MM.1S (cell line): ENCODE data around the gene KLHL13.

Source experiments
- DNase-seq: peaks from one replicate; pipeline ENCODE4 v3.0.0-alpha.2; 2015
- H2AFZ ChIP-seq: fragments of 300-600 bp; sonication (generic); 2 replicates; pipeline ENCODE4 v1.6.0; 2016; ENCODE audit warnings: antibody characterized with exemption, low read length
- H3F3A ChIP-seq: fragments of 300-600 bp; sonication (generic); 2 replicates; pipeline ENCODE4 v1.6.1; 2016; ENCODE audit warnings: mild to moderate bottlenecking, antibody characterized with exemption, low read length, moderate library complexity, mixed read lengths; ENCODE audit not compliant: insufficient read depth
- H3K27ac ChIP-seq: fragments of 300-600 bp; sonication (generic); 2 replicates; pipeline ENCODE4 v1.5.1; 2016; ENCODE audit warnings: mild to moderate bottlenecking, low read length
- H3K27me3 ChIP-seq: fragments of 300-600 bp; sonication (generic); replicated peaks from 2 replicates; pipeline ENCODE4 v1.6.0; 2016; ENCODE audit warnings: low read length; ENCODE audit not compliant: insufficient read depth
- H3K36me3 ChIP-seq: fragments of 300-600 bp; sonication (generic); replicated peaks from 2 replicates; pipeline ENCODE4 v1.6.1; 2016; ENCODE audit warnings: mild to moderate bottlenecking, low read length, mixed read lengths; ENCODE audit not compliant: insufficient read depth
- H3K4me1 ChIP-seq: fragments of 300-600 bp; sonication (generic); 2 replicates; pipeline ENCODE4 v1.6.1; 2016; ENCODE audit warnings: low read length, mixed read lengths
- H3K4me2 ChIP-seq: fragments of 300-600 bp; sonication (generic); 2 replicates; pipeline ENCODE4 v1.6.0; 2016; ENCODE audit warnings: low read depth, low read length
- H3K4me3 ChIP-seq: fragments of 300-600 bp; sonication (generic); 2 replicates; pipeline ENCODE4 v1.5.1; 2016; ENCODE audit warnings: low read length, mixed read lengths
- H3K79me2 ChIP-seq: fragments of 300-600 bp; sonication (generic); 2 replicates; pipeline ENCODE4 v1.6.1; 2016; ENCODE audit warnings: mixed run types, low read length, mixed read lengths
- H3K9ac ChIP-seq: fragments of 300-600 bp; sonication (generic); 2 replicates; pipeline ENCODE4 v1.6.1; 2016; ENCODE audit warnings: low read length, mixed read lengths
- H3K9me2 ChIP-seq: fragments of 300-600 bp; sonication (generic); replicated peaks from 2 replicates; pipeline ENCODE4 v1.6.1; 2016; ENCODE audit warnings: mild to moderate bottlenecking, low read length, mixed read lengths; ENCODE audit not compliant: insufficient read depth
- H3K9me3 ChIP-seq: fragments of 300-600 bp; sonication (generic); replicated peaks from 2 replicates; pipeline ENCODE4 v1.6.1; 2016; ENCODE audit warnings: mild to moderate bottlenecking, low read length, mixed read lengths; ENCODE audit not compliant: insufficient read depth
- H4K20me1 ChIP-seq: fragments of 300-600 bp; sonication (generic); 2 replicates; pipeline ENCODE4 v1.6.1; 2016; ENCODE audit warnings: mild to moderate bottlenecking, low read length, moderate library complexity, mixed read lengths; ENCODE audit not compliant: insufficient read depth
- EZH2 ChIP-seq: fragments of 300-600 bp; sonication (generic); optimal IDR thresholded peaks from 2 replicates; pipeline ENCODE3; 2017; ENCODE audit warnings: low read depth, mild to moderate bottlenecking, antibody characterized with exemption, low read length, mixed read lengths
- EZH2phosphoT487 ChIP-seq: fragments of 300-600 bp; sonication (generic); IDR thresholded peaks from 2 replicates; pipeline ENCODE4 v1.6.1; 2018; ENCODE audit warnings: antibody characterized with exemption, low read length
- TF ChIP-seq, protein P1 (sequence below): fragments of 300-600 bp; sonication (generic); IDR thresholded peaks from 2 replicates; pipeline ENCODE4 v1.5.1; 2016; ENCODE audit warnings: antibody characterized with exemption, low read length, mixed read lengths

Gene KLHL13

DNA sequence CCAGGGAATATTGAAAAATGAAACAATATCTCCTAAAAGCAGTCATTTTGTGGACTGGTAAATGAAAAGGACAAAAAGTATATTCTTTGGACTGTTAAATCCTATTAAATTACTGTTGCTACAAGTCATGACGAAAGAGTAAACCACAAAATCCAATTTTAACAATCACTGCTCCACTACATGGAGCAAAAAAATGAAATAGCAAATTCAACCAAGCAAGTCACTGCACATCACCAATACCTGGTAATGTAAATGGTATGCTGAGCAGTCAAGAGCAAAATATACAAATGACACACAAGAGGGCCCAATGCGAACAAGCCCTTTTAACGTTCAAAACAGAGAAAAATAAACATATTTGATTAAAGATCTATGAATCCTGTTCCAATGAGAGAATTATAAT lies 126.2 kb downstream of the KLHL13 start:
- H2AFZ ChIP-seq = no peak overlapping the region
- TF ChIP-seq, protein P1, sequence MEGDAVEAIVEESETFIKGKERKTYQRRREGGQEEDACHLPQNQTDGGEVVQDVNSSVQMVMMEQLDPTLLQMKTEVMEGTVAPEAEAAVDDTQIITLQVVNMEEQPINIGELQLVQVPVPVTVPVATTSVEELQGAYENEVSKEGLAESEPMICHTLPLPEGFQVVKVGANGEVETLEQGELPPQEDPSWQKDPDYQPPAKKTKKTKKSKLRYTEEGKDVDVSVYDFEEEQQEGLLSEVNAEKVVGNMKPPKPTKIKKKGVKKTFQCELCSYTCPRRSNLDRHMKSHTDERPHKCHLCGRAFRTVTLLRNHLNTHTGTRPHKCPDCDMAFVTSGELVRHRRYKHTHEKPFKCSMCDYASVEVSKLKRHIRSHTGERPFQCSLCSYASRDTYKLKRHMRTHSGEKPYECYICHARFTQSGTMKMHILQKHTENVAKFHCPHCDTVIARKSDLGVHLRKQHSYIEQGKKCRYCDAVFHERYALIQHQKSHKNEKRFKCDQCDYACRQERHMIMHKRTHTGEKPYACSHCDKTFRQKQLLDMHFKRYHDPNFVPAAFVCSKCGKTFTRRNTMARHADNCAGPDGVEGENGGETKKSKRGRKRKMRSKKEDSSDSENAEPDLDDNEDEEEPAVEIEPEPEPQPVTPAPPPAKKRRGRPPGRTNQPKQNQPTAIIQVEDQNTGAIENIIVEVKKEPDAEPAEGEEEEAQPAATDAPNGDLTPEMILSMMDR = no peak
- TF ChIP-seq EZH2 (no peak), EZH2phosphoT487 (no peak)
- H3K4me3 ChIP-seq = no peak overlapping the region
- no peak for DNase-seq
- no peak overlapping the region for H3K27ac ChIP-seq
- no peaks in the 10 kb centered on the region for H3F3A ChIP-seq
- H3K79me2 ChIP-seq = no peaks in the 10 kb centered on the region
- no peak overlapping the region for H3K9ac ChIP-seq
- no peaks in the 10 kb centered on the region for H3K9me3 ChIP-seq
- no peak overlapping the region for H3K4me2 ChIP-seq
- no peaks in the 10 kb centered on the region for H3K9me2 ChIP-seq
- H3K4me1 ChIP-seq = no peaks in the 10 kb centered on the region
- H4K20me1 ChIP-seq = no peaks in the 10 kb centered on the region
- H3K36me3 ChIP-seq = no peaks in the 10 kb centered on the region
- no peaks in the 10 kb centered on the region for H3K27me3 ChIP-seq

DNA sequence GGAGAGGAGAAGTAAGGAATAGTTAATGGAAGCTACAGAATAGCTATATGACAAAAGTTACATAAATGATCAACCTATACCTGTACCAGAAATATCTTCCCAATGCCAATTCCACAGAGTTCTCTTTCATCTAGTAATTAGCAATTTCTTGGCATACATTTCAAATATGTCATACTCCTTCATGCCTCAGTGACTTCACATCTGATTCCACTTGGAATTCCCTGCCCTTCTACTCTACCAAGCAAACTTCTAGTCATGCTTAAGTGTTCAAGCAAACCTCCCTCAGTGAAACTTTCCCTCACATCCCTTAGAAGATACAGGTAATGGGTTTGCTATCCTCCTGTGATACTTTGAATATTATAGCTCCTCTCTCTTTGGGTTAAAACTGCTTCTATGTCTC lies 127.1 kb downstream of the KLHL13 start:
- Histone ChIP-seq H3K4me3 (no peak overlapping the region), H3K27ac (no peak overlapping the region), H3K9me3 (no peaks in the 10 kb centered on the region), H3K9me2 (no peaks in the 10 kb centered on the region), H3K79me2 (no peaks in the 10 kb centered on the region), H3K36me3 (no peaks in the 10 kb centered on the region), H4K20me1 (no peaks in the 10 kb centered on the region), H2AFZ (no peak overlapping the region), H3K27me3 (no peaks in the 10 kb centered on the region), H3K4me1 (no peaks in the 10 kb centered on the region), H3F3A (no peaks in the 10 kb centered on the region), H3K9ac (no peak overlapping the region), H3K4me2 (no peak overlapping the region)
- no peak for DNase-seq
- TF ChIP-seq, protein P1 = no peak
- TF ChIP-seq EZH2 (no peak), EZH2phosphoT487 (no peak)

GRCh38 chrX:117987373-117987772 lies 129.2 kb downstream of the KLHL13 start:
- Histone ChIP-seq H3K4me1 (no peaks in the 10 kb centered on the region), H3K4me3 (no peak overlapping the region), H3K4me2 (no peak overlapping the region), H3K9me2 (no peaks in the 10 kb centered on the region), H3K36me3 (no peaks in the 10 kb centered on the region), H3K9me3 (no peaks in the 10 kb centered on the region), H3K79me2 (no peaks in the 10 kb centered on the region), H4K20me1 (no peaks in the 10 kb centered on the region), H3K27ac (no peak overlapping the region), H2AFZ (no peak overlapping the region), H3K9ac (no peak overlapping the region), H3K27me3 (no peaks in the 10 kb centered on the region), H3F3A (no peaks in the 10 kb centered on the region)
- no peak for TF ChIP-seq EZH2phosphoT487
- no peak for TF ChIP-seq EZH2
- TF ChIP-seq, protein P1 = no peak
- DNase-seq = no peak
